WTC11 (cell line): Measurements from ENCODE around the gene ASB17. TPM values are rescaled to one million over a fixed set of nuclear protein-coding genes. Genes with fewer than 3 reads are reported as not detected.
"Not testable (repeated sequence)": the region's sequence is repeated elsewhere in the genome, so short reads cannot be mapped to it uniquely, and the experiment has no call there.

Experiments used
- ATAC-seq: fragments of 200-7000 bp; cut with Tn5 transposase; 2 replicates; pipeline ENCODE4 v1.10.0; 2021; ENCODE audit warnings: mild to moderate bottlenecking, moderate library complexity
- CTCF ChIA-PET: fragments of 300-600 bp; sonication (Branson Sonifier 250); formaldehyde crosslinking; loops from one replicate; lab custom pipeline; 2021; ENCODE audit warnings: antibody characterized with exemption; lab: Charles Lee
- POLR2A ChIA-PET: fragments of 350-600 bp; sonication (Branson Sonifier 250); formaldehyde crosslinking; loops from one replicate; lab custom pipeline; 2021; ENCODE audit warnings: antibody characterized with exemption; lab: Charles Lee
- DNase-seq: peaks from one replicate; pipeline ENCODE4 v3.0.0; 2021; ENCODE audit warnings: low spot score
- H3K27ac Mint-ChIP-seq: 2 replicates; pipeline ENCODE4 v1.8.0; 2021; ENCODE audit warnings: mixed read lengths
- H3K27me3 Mint-ChIP-seq: 2 replicates; pipeline ENCODE4 v1.8.0; 2021; ENCODE audit warnings: low read depth, mild to moderate bottlenecking, moderate library complexity, mixed read lengths
- H3K36me3 Mint-ChIP-seq: 2 replicates; pipeline ENCODE4 v1.8.0; 2021; ENCODE audit warnings: mixed read lengths
- H3K4me1 Mint-ChIP-seq: 2 replicates; pipeline ENCODE4 v1.8.0; 2022; ENCODE audit warnings: mixed read lengths
- H3K4me3 Mint-ChIP-seq: 2 replicates; pipeline ENCODE4 v1.8.0; 2021; ENCODE audit warnings: mild to moderate bottlenecking, moderate library complexity, mixed read lengths
- H3K9me3 Mint-ChIP-seq: 2 replicates; pipeline ENCODE4 v1.8.0; 2021; ENCODE audit warnings: mixed read lengths
- ATF1 ChIP-seq: sonication (generic); formaldehyde crosslinking; IDR thresholded peaks from 2 replicates; pipeline ENCODE4 v1.8.1; 2023; ENCODE audit warnings: mild to moderate bottlenecking, moderate library complexity, missing genetic modification reagents
- HMGA2 ChIP-seq: fragments of 250-450 bp; sonication (Bioruptor Pico); IDR thresholded peaks from 2 replicates; pipeline ENCODE4 v1.4.0; 2021; ENCODE audit warnings: mild to moderate bottlenecking, moderate library complexity
- MXD4 ChIP-seq: fragments of 250-450 bp; sonication (Bioruptor Pico); IDR thresholded peaks from 2 replicates; pipeline ENCODE4 v1.8.0; 2021; ENCODE audit warnings: mild to moderate bottlenecking, moderate library complexity, borderline replicate concordance
- MYBL2 ChIP-seq: sonication (generic); formaldehyde crosslinking; IDR thresholded peaks from 2 replicates; pipeline ENCODE4 v1.8.1; 2023; ENCODE audit warnings: mild to moderate bottlenecking, moderate library complexity, missing genetic modification reagents
- NFATC4 ChIP-seq: fragments of 250-450 bp; sonication (Bioruptor Pico); IDR thresholded peaks from 2 replicates; pipeline ENCODE4 v1.9.0; 2021; ENCODE audit warnings: mild to moderate bottlenecking
- NFYB ChIP-seq: sonication (generic); formaldehyde crosslinking; conservative IDR thresholded peaks from 2 replicates; pipeline ENCODE4 v1.8.0; 2022; ENCODE audit warnings: low read depth, missing genetic modification reagents
- NR1H2 ChIP-seq: sonication (generic); formaldehyde crosslinking; IDR thresholded peaks from 2 replicates; pipeline ENCODE4 v1.9.0; 2021; ENCODE audit warnings: mild to moderate bottlenecking, moderate library complexity, missing genetic modification reagents
- SOX15 ChIP-seq: fragments of 250-450 bp; sonication (Bioruptor Pico); IDR thresholded peaks from 2 replicates; pipeline ENCODE4 v1.9.0; 2021; ENCODE audit warnings: mild to moderate bottlenecking
- TP53 ChIP-seq: sonication (generic); formaldehyde crosslinking; IDR thresholded peaks from 2 replicates; pipeline ENCODE4 v1.8.1; 2023; ENCODE audit warnings: mild to moderate bottlenecking, missing genetic modification reagents
- ZNF121 ChIP-seq: sonication (generic); formaldehyde crosslinking; IDR thresholded peaks from 2 replicates; pipeline ENCODE4 v1.8.0; 2023; ENCODE audit warnings: missing genetic modification reagents
- ZNF416 ChIP-seq: fragments of 250-450 bp; sonication (Bioruptor Pico); IDR thresholded peaks from 2 replicates; pipeline ENCODE4 v1.9.0; 2021; ENCODE audit warnings: mild to moderate bottlenecking, inconsistent platforms
- total RNA-seq: library from RNA; stranded (reverse); gene quantifications from 3 replicates; pipeline ENCODE4 v1.2.3, GENCODE V29; 2021
- TF ChIP-seq, protein P1 (sequence below): sonication (generic); formaldehyde crosslinking; IDR thresholded peaks from 2 replicates; pipeline ENCODE4 v1.8.0; 2022; ENCODE audit warnings: mild to moderate bottlenecking, missing genetic modification reagents
- TF ChIP-seq, protein P2 (sequence below): fragments of 250-450 bp; sonication (Bioruptor Pico); IDR thresholded peaks from 2 replicates; pipeline ENCODE4 v2.1.2; 2022; ENCODE audit warnings: mild to moderate bottlenecking, moderate library complexity
- TF ChIP-seq, protein P3 (sequence below): sonication (generic); formaldehyde crosslinking; IDR thresholded peaks from 2 replicates; pipeline ENCODE4 v1.8.0; 2023; ENCODE audit warnings: missing genetic modification reagents, mild to moderate bottlenecking, borderline replicate concordance
- TF ChIP-seq, protein P4 (sequence below): sonication (generic); formaldehyde crosslinking; IDR thresholded peaks from 2 replicates; pipeline ENCODE4 v1.8.0; 2022; ENCODE audit warnings: mild to moderate bottlenecking, missing genetic modification reagents
- TF ChIP-seq, protein P5 (sequence below): sonication (generic); formaldehyde crosslinking; IDR thresholded peaks from 2 replicates; pipeline ENCODE4 v1.8.0; 2023; ENCODE audit warnings: missing genetic modification reagents

The ASB17 gene
- total RNA-seq, 1 experiment from 2014 or later: not detected

DNA sequence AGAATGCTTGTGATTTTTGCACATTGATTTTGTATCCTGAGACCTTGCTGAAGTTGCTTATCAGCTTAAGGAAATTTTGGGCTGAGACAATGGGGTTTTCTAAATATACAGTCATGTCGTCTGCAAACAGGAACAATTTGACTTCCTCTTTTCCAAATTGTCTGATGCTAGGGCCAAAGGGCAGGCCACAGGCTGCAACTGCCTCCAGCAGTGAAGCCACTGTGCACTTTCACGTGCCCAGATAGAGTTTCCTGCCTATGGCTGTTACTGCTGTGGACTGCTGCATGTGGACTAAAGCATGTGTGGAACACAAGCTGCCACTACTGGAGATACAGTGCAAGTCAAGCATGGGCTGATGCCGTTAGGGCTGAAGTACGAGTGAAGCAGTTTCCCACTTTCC is 10.8 kb upstream of the ASB17 start:
- H3K4me3 Mint-ChIP-seq, DNase-seq, H3K27me3 Mint-ChIP-seq, H3K27ac Mint-ChIP-seq, CTCF ChIA-PET, H3K36me3 Mint-ChIP-seq, H3K4me1 Mint-ChIP-seq, ATAC-seq, POLR2A ChIA-PET: not testable (repeated sequence)
- H3K9me3 Mint-ChIP-seq: peaks cover 21% of the 10 kb centered on the region

DNA sequence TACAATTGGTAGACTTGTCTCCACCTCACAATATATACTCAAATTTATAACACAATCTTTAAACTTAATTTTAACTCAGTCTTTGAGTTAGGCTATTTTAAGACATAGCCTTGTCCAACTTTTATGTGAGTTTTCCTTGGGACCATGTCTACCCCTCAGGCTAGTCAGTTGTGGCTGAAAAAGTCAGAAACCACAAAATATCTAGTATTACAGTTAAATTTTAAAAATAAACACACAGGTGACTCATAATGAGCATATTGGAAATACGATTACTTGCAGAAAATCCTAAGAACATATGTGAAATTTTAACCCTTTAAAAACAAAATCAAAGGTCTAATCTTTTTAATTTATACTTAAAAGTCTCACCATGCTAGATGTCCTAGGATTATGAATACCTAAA is 4.8 kb upstream of the ASB17 start:
- DNase-seq (no peak), ATAC-seq (no peak)
- no peak overlapping the region for H3K4me3 Mint-ChIP-seq

DNA sequence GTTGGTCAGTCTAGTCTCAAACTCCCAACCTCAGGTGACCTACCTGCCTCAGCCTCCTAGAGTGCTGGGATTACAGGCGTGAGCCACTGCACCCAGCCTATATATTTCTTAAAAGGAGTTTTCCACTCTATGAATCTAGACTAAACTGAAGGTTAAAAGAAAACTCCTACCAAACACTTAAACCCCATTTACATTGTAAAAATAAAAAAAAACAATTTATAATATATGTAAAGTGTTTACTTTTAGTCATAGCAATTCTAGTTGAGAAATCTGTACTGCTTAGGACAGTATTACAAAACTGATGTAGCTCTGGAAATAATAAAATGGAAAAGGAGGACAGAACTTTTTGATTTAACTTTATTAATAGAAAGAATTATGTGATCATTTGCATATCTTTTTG is 9.5 kb downstream of the ASB17 start:
- no peaks in the 10 kb centered on the region for H3K27me3 Mint-ChIP-seq
- TF ChIP-seq, protein P1, sequence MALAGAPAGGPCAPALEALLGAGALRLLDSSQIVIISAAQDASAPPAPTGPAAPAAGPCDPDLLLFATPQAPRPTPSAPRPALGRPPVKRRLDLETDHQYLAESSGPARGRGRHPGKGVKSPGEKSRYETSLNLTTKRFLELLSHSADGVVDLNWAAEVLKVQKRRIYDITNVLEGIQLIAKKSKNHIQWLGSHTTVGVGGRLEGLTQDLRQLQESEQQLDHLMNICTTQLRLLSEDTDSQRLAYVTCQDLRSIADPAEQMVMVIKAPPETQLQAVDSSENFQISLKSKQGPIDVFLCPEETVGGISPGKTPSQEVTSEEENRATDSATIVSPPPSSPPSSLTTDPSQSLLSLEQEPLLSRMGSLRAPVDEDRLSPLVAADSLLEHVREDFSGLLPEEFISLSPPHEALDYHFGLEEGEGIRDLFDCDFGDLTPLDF (CRISPR knock-in tag): no peak
- no peak for TF ChIP-seq ZNF121 (CRISPR knock-in tag)
- TF ChIP-seq MYBL2 (CRISPR knock-in tag): no peak
- no peak for TF ChIP-seq ZNF416 (CRISPR knock-in tag)
- TF ChIP-seq, protein P2, sequence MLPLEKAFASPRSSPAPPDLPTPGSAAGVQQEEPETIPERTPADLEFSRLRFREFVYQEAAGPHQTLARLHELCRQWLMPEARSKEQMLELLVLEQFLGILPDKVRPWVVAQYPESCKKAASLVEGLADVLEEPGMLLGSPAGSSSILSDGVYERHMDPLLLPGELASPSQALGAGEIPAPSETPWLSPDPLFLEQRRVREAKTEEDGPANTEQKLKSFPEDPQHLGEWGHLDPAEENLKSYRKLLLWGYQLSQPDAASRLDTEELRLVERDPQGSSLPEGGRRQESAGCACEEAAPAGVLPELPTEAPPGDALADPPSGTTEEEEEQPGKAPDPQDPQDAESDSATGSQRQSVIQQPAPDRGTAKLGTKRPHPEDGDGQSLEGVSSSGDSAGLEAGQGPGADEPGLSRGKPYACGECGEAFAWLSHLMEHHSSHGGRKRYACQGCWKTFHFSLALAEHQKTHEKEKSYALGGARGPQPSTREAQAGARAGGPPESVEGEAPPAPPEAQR (CRISPR knock-in tag): no peak
- TF ChIP-seq NR1H2: no peak
- no peak for TF ChIP-seq MXD4 (CRISPR knock-in tag)
- TF ChIP-seq NFYB: no peak
- TF ChIP-seq TP53: no peak
- no peak overlapping the region for H3K27ac Mint-ChIP-seq
- H3K9me3 Mint-ChIP-seq: 0 out of 2 replicates have a peak, but pooled peaks cover 3% of the 10 kb centered on the region
- H3K36me3 Mint-ChIP-seq: no peaks in the 10 kb centered on the region
- no peak overlapping the region for H3K4me3 Mint-ChIP-seq
- ATAC-seq (no peak), DNase-seq (no peak)
- ChIA-PET POLR2A (no interaction called here), CTCF (no interaction called here)
- H3K4me1 Mint-ChIP-seq: no peaks in the 10 kb centered on the region

More for the DNA sequence above, 4.8 kb upstream of the ASB17 start:
- POLR2A ChIA-PET: no interaction called here
- no peaks in the 10 kb centered on the region for H3K4me1 Mint-ChIP-seq
- CTCF ChIA-PET: no interaction called here
- TF ChIP-seq ATF1 (CRISPR knock-in tag) (no peak), HMGA2 (no peak), ZNF416 (CRISPR knock-in tag) (no peak), NFATC4 (CRISPR knock-in tag) (no peak), SOX15 (CRISPR knock-in tag) (no peak)
- TF ChIP-seq, protein P3, sequence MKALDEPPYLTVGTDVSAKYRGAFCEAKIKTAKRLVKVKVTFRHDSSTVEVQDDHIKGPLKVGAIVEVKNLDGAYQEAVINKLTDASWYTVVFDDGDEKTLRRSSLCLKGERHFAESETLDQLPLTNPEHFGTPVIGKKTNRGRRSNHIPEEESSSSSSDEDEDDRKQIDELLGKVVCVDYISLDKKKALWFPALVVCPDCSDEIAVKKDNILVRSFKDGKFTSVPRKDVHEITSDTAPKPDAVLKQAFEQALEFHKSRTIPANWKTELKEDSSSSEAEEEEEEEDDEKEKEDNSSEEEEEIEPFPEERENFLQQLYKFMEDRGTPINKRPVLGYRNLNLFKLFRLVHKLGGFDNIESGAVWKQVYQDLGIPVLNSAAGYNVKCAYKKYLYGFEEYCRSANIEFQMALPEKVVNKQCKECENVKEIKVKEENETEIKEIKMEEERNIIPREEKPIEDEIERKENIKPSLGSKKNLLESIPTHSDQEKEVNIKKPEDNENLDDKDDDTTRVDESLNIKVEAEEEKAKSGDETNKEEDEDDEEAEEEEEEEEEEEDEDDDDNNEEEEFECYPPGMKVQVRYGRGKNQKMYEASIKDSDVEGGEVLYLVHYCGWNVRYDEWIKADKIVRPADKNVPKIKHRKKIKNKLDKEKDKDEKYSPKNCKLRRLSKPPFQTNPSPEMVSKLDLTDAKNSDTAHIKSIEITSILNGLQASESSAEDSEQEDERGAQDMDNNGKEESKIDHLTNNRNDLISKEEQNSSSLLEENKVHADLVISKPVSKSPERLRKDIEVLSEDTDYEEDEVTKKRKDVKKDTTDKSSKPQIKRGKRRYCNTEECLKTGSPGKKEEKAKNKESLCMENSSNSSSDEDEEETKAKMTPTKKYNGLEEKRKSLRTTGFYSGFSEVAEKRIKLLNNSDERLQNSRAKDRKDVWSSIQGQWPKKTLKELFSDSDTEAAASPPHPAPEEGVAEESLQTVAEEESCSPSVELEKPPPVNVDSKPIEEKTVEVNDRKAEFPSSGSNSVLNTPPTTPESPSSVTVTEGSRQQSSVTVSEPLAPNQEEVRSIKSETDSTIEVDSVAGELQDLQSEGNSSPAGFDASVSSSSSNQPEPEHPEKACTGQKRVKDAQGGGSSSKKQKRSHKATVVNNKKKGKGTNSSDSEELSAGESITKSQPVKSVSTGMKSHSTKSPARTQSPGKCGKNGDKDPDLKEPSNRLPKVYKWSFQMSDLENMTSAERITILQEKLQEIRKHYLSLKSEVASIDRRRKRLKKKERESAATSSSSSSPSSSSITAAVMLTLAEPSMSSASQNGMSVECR (CRISPR knock-in tag): no peak
- TF ChIP-seq, protein P4, sequence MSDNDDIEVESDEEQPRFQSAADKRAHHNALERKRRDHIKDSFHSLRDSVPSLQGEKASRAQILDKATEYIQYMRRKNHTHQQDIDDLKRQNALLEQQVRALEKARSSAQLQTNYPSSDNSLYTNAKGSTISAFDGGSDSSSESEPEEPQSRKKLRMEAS: no peak
- TF ChIP-seq, protein P5, sequence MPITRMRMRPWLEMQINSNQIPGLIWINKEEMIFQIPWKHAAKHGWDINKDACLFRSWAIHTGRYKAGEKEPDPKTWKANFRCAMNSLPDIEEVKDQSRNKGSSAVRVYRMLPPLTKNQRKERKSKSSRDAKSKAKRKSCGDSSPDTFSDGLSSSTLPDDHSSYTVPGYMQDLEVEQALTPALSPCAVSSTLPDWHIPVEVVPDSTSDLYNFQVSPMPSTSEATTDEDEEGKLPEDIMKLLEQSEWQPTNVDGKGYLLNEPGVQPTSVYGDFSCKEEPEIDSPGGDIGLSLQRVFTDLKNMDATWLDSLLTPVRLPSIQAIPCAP (CRISPR knock-in tag): no peak
- TF ChIP-seq, all 79 proteins: peak for 0
- H3K27ac Mint-ChIP-seq: no peak overlapping the region
- no peaks in the 10 kb centered on the region for H3K27me3 Mint-ChIP-seq
- H3K36me3 Mint-ChIP-seq: no peaks in the 10 kb centered on the region
- H3K9me3 Mint-ChIP-seq: peaks cover 8% of the 10 kb centered on the region
